Mucosa of descending colon (tissue), 3 donors: ENCODE measurements around the gene IHH. TPM values are rescaled to one million over a fixed set of nuclear protein-coding genes. Genes with fewer than 3 reads are reported as not detected.

Experiments used
- ATAC-seq: fragments of 200-7000 bp; cut with Tn5 transposase; one replicate; pipeline ENCODE4 v1.9.1; 2020; ENCODE audit warnings: mild to moderate bottlenecking, moderate library complexity
- DNase-seq, 3 donors: peaks; one replicate each; pipeline ENCODE4 v3.0.0-alpha.2; 2020
- H3K36me3 ChIP-seq: fragments of 200-600 bp; one replicate; pipeline ENCODE4 v1.8.0; 2021; ENCODE audit warnings: low read depth, mild to moderate bottlenecking
- H3K4me1 ChIP-seq: fragments of 200-600 bp; one replicate; pipeline ENCODE4 v1.8.0; 2021; ENCODE audit warnings: low read depth, mild to moderate bottlenecking
- H3K4me3 ChIP-seq: fragments of 200-600 bp; one replicate; pipeline ENCODE4 v1.8.0; 2021; ENCODE audit warnings: mild to moderate bottlenecking
- H3K9me3 ChIP-seq: fragments of 200-600 bp; one replicate; pipeline ENCODE4 v1.8.0; 2021; ENCODE audit warnings: mild to moderate bottlenecking
- intact Hi-C, 2 donors: fragments of 100-400 bp; cut with DNase I in 1 of 2; cut with micrococcal nuclease in 1 of 2; formaldehyde crosslinking; loops; one replicate each; pipeline versions ENCODE4 v1.11.0 to v1.11.1; 2022; cut with DNase I, micrococcal nuclease
- total RNA-seq, 3 donors: library from RNA; stranded (reverse); fragmentation: NEBNext Ultra II Directional in 2 of 3; extraction: Animal tissue kit (Norgen Biotek cat#: 25700) in 2 of 3; gene quantifications; one replicate each; pipeline versions ENCODE4 v1.2.1 to v1.2.4, GENCODE V29; 2021 to 2023
- TF ChIP-seq, protein P1 (sequence below): fragments of 200-600 bp; IDR thresholded peaks from one replicate; pipeline ENCODE4 v1.8.0; 2022; ENCODE audit warnings: antibody characterized with exemption, mild to moderate bottlenecking
- donor health status: DM: no; HTN: no; CAD: no; lungs with moderate emphysema.
- donor health status: DM: no; HTN: no; CAD: no.
- donor health status: DM: no; HTN: yes; CAD: no.

Gene IHH
- total RNA-seq, 3 donors from 2014 or later: 31.0 to 91.2 (median 57.6) TPM

DNA sequence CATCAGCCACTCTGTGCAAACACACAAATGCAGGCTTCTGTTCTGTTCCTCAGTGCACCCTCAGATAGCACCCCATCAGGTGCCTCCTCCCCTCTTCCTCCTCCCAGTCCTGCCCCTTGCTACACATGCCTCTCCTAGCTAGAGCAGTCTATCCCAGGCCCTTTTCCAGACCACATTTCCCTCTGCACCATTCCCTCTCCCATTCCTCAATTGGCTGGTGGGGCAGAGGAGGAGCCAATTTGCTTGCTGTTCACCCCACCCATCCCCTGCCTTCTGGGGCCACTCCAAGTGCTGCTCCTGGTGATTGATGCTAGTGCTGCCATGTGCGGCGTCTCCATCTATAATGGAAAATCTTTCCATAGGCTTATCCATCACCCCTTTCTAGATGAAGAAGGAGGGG is 24.8 kb downstream of the IHH start:
- Histone ChIP-seq H3K4me1 (no peaks in the 10 kb centered on the region), H3K36me3 (no peaks in the 10 kb centered on the region), H3K9me3 (no peaks in the 10 kb centered on the region), H3K4me3 (no peak overlapping the region)
- no peak for ATAC-seq
- no peak for DNase-seq
- TF ChIP-seq, protein P1, sequence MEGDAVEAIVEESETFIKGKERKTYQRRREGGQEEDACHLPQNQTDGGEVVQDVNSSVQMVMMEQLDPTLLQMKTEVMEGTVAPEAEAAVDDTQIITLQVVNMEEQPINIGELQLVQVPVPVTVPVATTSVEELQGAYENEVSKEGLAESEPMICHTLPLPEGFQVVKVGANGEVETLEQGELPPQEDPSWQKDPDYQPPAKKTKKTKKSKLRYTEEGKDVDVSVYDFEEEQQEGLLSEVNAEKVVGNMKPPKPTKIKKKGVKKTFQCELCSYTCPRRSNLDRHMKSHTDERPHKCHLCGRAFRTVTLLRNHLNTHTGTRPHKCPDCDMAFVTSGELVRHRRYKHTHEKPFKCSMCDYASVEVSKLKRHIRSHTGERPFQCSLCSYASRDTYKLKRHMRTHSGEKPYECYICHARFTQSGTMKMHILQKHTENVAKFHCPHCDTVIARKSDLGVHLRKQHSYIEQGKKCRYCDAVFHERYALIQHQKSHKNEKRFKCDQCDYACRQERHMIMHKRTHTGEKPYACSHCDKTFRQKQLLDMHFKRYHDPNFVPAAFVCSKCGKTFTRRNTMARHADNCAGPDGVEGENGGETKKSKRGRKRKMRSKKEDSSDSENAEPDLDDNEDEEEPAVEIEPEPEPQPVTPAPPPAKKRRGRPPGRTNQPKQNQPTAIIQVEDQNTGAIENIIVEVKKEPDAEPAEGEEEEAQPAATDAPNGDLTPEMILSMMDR: no peak
- intact Hi-C loops: loop anchor here in 1 of 2 donors (10.0 kb wide), 1 partner anchor 119 kb away; no protein-coding TSS in a partner anchor

- Histone ChIP-seq H3K4me1 (no peaks in the 10 kb centered on the region), H3K4me3 (no peak overlapping the region), H3K36me3 (no peaks in the 10 kb centered on the region), H3K9me3 (no peaks in the 10 kb centered on the region)
- no peak for DNase-seq
- intact Hi-C loops: loop anchor here in 1 of 2 donors (10.0 kb wide), 1 partner anchor 120 kb away; no protein-coding TSS in a partner anchor
- ATAC-seq: no peak
- TF ChIP-seq, protein P1: no peak
These were observed 25.9 kb downstream of the IHH start for GRCh38 chr2:219034823-219035222.

GRCh38 chr2:219032051-219032745 is 28.5 kb downstream of the IHH start:
- no peak overlapping the region for H3K4me3 ChIP-seq
- no peak for ATAC-seq
- intact Hi-C loops: loop anchor here in 1 of 2 donors (10.0 kb wide), 1 partner anchor 123 kb away; no protein-coding TSS in a partner anchor

GRCh38 chr2:219031005-219031738 is 29.5 kb downstream of the IHH start:
- TF ChIP-seq, protein P1: no peak
- intact Hi-C loops: loop anchor here in 1 of 2 donors (10.0 kb wide), 1 partner anchor 124 kb away; no protein-coding TSS in a partner anchor
- no peak for DNase-seq

More at GRCh38 chr2:219032051-219032745, 28.5 kb downstream of the IHH start:
- Histone ChIP-seq H3K36me3 (no peaks in the 10 kb centered on the region), H3K9me3 (no peaks in the 10 kb centered on the region), H3K4me1 (no peaks in the 10 kb centered on the region)
- no peak for DNase-seq
- TF ChIP-seq, protein P1: no peak

DNA sequence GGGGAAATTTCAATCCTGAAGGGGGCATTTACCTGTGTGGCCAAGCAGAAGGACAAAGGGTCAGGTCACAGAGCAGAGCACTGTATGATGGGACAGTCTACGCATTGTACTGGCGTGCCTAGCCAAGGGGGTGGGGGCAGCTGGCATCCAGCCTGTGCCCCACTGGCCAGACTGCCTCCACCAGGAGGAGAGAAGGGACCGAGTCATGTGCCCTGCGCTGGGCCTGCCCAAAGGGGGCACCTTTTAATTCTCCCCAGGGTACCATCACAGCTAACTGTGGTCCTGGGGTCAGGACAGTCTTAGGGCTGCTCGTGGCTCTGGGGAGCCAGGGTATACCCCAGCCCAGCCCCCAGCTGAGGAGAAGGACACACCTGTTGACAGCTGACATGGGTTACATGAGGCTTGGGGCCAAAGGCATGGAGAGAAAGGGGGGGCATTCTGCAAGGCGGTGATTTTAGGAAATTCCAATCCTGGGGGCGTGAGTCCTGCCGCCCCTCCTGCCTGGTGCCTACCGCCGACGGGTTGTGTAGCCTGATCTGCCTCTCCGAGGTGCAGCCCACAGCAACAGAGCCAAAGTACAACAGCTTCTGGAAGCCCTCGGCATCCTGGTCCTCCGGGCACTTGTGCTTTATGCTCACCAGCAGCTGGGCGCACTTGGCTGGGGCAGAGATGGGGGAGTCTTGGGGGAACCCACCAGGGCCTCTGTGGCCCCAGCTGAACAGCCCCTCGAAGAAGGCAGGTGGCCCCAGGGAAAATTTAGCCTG is 30.4 kb downstream of the IHH start:
- peak; percentile 5 for ATAC-seq

More at GRCh38 chr2:219031005-219031738, 29.5 kb downstream of the IHH start:
- no peaks in the 10 kb centered on the region for H3K36me3 ChIP-seq
- H3K4me1 ChIP-seq: no peaks in the 10 kb centered on the region
- ATAC-seq: no peak
- no peak overlapping the region for H3K4me3 ChIP-seq
- H3K9me3 ChIP-seq: no peaks in the 10 kb centered on the region

More for the DNA sequence above, 30.4 kb downstream of the IHH start:
- Histone ChIP-seq H3K9me3 (no peaks in the 10 kb centered on the region), H3K36me3 (no peaks in the 10 kb centered on the region), H3K4me1 (no peaks in the 10 kb centered on the region), H3K4me3 (no peak overlapping the region)
- intact Hi-C loops: loop anchor here in 1 of 2 donors (10.0 kb wide), 1 partner anchor 124 kb away; no protein-coding TSS in a partner anchor
- TF ChIP-seq, protein P1: no peak
- no peak for DNase-seq
